GM12801 (cell line): ENCODE data around the gene MTOR.

Source experiments
- CTCF ChIP-seq: IDR thresholded peaks from one replicate; pipeline ENCODE4 v1.5.1; 2011; ENCODE audit warnings: control low read depth; ENCODE audit not compliant: insufficient read length; ENCODE audit errors: extremely low read depth

MTOR gene

GRCh38 chr1:11156963-11157362, 105.4 kb downstream of the MTOR start:
- no peak for TF ChIP-seq CTCF

GRCh38 chr1:11156441-11156840, 105.9 kb downstream of the MTOR start:
- TF ChIP-seq CTCF = no peak

GRCh38 chr1:11153184-11153583, 109.2 kb downstream of the MTOR start:
- TF ChIP-seq CTCF = no peak

GRCh38 chr1:11152755-11153154, 109.6 kb downstream of the MTOR start:
- no peak for TF ChIP-seq CTCF

- no peak for TF ChIP-seq CTCF
Observed at GRCh38 chr1:11151826-11152612, 110.3 kb downstream of the MTOR start.

- no peak for TF ChIP-seq CTCF
Observed at GRCh38 chr1:11151114-11151513, 111.2 kb downstream of the MTOR start.

GRCh38 chr1:11150326-11150725, 112.0 kb downstream of the MTOR start:
- TF ChIP-seq CTCF = no peak
